Psoas muscle (tissue), 8 donors: Measurements from ENCODE around the gene DAB2IP. TPM values are rescaled to one million over a fixed set of nuclear protein-coding genes. Genes with fewer than 3 reads are reported as not detected.

Experiments
- ATAC-seq, 4 donors: fragments of 200-7000 bp; cut with Tn5 transposase; one replicate each; pipeline ENCODE4 v1.9.1; 2020; ENCODE audit warnings: moderate library complexity in 3 of 4, mild to moderate bottlenecking in 2 of 4
- DNase-seq, 2 donors: peaks; one replicate each; pipeline ENCODE4 v3.0.0-alpha.2; 2020
- H3K27ac ChIP-seq: fragments of 200-600 bp; one replicate; pipeline ENCODE4 v1.8.0; 2022
- H3K27me3 ChIP-seq, 3 donors: fragments of 200-600 bp in 1 of 3; one replicate each; pipeline versions ENCODE4 v1.6.1 to v1.8.0; 2013 to 2022; ENCODE audit warnings: low read length in 2 of 3, mild to moderate bottlenecking in 2 of 3, moderate library complexity in 1 of 3; ENCODE audit not compliant: insufficient read depth in 3 of 3
- H3K36me3 ChIP-seq, 2 donors: fragments of 200-600 bp in 1 of 2; one replicate each; pipeline versions ENCODE4 v1.6.1 to v1.8.0; 2013 to 2022; ENCODE audit warnings: low read depth in 1 of 2, mild to moderate bottlenecking in 1 of 2, moderate library complexity in 1 of 2; ENCODE audit not compliant: insufficient read depth in 1 of 2
- H3K4me1 ChIP-seq: fragments of 200-600 bp; one replicate; pipeline ENCODE4 v1.8.0; 2022
- H3K4me3 ChIP-seq: fragments of 200-600 bp; one replicate; pipeline ENCODE4 v1.8.0; 2022; ENCODE audit warnings: mild to moderate bottlenecking
- H3K9me3 ChIP-seq: fragments of 200-600 bp; one replicate; pipeline ENCODE4 v1.8.0; 2022
- WGBS, 3 donors: extraction: QIAGEN DNeasy Blood & Tissue Kit; methylation state at CpG; one replicate each; pipeline versions ENCODE4 v1.1.6 to v1.1.7; 2013; 5-methylcytosine and 5-hydroxymethylcytosine counted together
- intact Hi-C, 2 donors: fragments of 100-400 bp; cut with DNase I; formaldehyde crosslinking; loops; one replicate each; pipeline versions ENCODE4 v1.11.0 to v1.14.2; 2022
- polyA plus RNA-seq, 3 donors: library from polyadenylated mRNA; stranded (reverse); fragments of 200-250 nt; gene quantifications; one replicate each; pipeline ENCODE4 v1.2.3, GENCODE V29; 2013
- total RNA-seq, 4 donors: library from RNA; stranded (reverse); fragmentation: NEBNext Ultra II Directional in 2 of 4; extraction: Animal tissue kit (Norgen Biotek cat#: 25700) in 2 of 4; gene quantifications; one replicate each; pipeline versions ENCODE4 v1.2.1 to v1.2.4, GENCODE V29; 2021 to 2023
- TF ChIP-seq, protein P1 (sequence below): fragments of 200-600 bp; IDR thresholded peaks from one replicate; pipeline ENCODE4 v1.8.0; 2022; ENCODE audit warnings: antibody characterized with exemption
- donor health status: healthy with polysubstance abuse.
- donor health status: DM: no; HTN: no; CAD: no; lungs with moderate emphysema.
- donor health status: Bipolar disorder and iron deficiency.
- donor health status: healthy.
- donor health status: DM: yes; HTN: yes; CAD: no.
- donor health status: DM: no; HTN: no; CAD: no.
- donor health status: DM: no; HTN: no; CAD: no.
- donor health status: DM: yes; HTN: yes; CAD: no.

DAB2IP gene
- total and polyA plus RNA-seq, 7 donors, result 14.1 to 66.2 (median 33.4) TPM

DNA sequence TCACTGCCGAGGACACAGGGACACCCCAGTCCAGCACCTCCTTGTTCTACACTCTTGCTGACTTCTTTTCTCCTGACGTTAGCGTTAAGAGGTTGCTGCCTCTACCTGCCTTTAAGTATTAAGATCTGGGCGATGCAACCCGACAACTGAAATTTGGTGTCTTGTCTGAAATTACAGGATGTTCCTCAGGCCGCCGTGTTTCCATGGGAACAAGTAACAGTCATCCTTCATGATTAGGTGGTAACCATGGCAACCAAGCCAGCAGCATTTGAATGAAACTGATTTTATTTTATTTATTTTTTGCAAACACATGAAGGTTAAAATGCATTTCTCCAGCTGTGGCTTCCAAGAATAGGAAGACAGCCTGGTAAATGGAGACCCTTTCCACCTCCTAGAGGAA lies 20.8 kb downstream of the DAB2IP start:
- Histone ChIP-seq H3K4me1 (peaks cover 56% of the 10 kb centered on the region), H3K27ac (no peak overlapping the region), H3K27me3 (no peaks in the 10 kb centered on the region), H3K9me3 (no peaks in the 10 kb centered on the region), H3K36me3 (no peaks in the 10 kb centered on the region), H3K4me3 (no peak overlapping the region)
- DNase-seq (peak in 1 of 2 donors; percentile 40), ATAC-seq (no peak)
- TF ChIP-seq, protein P1, sequence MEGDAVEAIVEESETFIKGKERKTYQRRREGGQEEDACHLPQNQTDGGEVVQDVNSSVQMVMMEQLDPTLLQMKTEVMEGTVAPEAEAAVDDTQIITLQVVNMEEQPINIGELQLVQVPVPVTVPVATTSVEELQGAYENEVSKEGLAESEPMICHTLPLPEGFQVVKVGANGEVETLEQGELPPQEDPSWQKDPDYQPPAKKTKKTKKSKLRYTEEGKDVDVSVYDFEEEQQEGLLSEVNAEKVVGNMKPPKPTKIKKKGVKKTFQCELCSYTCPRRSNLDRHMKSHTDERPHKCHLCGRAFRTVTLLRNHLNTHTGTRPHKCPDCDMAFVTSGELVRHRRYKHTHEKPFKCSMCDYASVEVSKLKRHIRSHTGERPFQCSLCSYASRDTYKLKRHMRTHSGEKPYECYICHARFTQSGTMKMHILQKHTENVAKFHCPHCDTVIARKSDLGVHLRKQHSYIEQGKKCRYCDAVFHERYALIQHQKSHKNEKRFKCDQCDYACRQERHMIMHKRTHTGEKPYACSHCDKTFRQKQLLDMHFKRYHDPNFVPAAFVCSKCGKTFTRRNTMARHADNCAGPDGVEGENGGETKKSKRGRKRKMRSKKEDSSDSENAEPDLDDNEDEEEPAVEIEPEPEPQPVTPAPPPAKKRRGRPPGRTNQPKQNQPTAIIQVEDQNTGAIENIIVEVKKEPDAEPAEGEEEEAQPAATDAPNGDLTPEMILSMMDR, result no peak
- WGBS, 3 donors, result 73 to 81% (median 80%) methylated on average over 7 of the region's 7 CpGs
- intact Hi-C loops, result no loop called here

DNA sequence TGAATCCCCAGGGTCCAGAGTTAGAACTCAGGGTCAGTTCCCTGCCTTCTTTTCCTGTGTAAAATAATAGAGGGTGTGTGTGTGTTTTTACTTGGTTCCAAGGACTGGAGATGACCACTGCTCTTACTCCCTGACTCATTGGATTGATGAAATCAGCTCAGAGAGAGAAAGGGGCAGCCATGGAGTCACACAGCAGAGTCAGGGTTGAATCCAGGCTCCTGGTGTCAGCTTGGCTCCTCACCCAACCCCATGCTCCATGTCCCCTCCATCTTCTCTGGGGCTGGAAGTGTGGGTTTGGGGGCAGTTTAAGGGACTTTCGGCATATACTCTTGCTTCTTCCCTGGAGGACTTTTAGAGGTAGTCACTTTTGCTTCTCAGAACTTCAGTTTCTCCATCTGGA lies 21.6 kb downstream of the DAB2IP start:
- H3K36me3 ChIP-seq, result no peaks in the 10 kb centered on the region
- intact Hi-C loops, result no loop called here
- TF ChIP-seq, protein P1, result no peak
- H3K4me1 ChIP-seq, result peaks cover 54% of the 10 kb centered on the region
- H3K27ac ChIP-seq, result no peak overlapping the region
- ATAC-seq, result no peak
- no peaks in the 10 kb centered on the region for H3K9me3 ChIP-seq
- no peaks in the 10 kb centered on the region for H3K27me3 ChIP-seq
- peak in 1 of 2 donors; percentile 11 for DNase-seq
- no peak overlapping the region for H3K4me3 ChIP-seq
- 95 to 100% (median 97%) methylated on average over 1 of the region's 1 CpG for WGBS, 3 donors

DNA sequence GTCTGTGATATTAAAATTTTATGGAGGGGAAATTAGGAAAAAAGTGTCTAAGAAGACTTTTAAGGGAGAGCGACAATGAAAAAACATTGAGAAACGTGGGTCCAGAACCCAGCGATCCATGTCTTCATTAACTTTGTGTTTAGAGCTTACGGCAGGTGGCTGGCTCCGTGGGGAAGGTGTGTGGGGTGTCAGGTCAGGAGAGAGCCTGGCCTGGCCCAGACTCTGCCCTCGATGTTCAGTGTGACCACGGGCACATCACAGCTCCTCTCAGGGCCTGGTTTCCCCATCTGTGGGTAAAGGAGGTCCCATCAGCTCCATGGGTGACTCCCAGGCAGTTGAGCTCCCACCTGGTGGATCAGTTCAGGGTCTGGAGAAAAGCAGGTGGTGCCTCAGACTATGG lies 22.1 kb downstream of the DAB2IP start:
- Histone ChIP-seq H3K27ac (no peak overlapping the region), H3K9me3 (no peaks in the 10 kb centered on the region), H3K4me1 (peaks cover 49% of the 10 kb centered on the region), H3K27me3 (no peaks in the 10 kb centered on the region), H3K4me3 (no peak overlapping the region), H3K36me3 (peaks cover 0 to 4% of the 10 kb centered on the region in 2 donors)
- TF ChIP-seq, protein P1, result no peak
- intact Hi-C loops, result no loop called here
- ATAC-seq, result no peak
- WGBS, 3 donors, result 91 to 94% (median 92%) methylated on average over 7 of the region's 7 CpGs
- peak in 1 of 2 donors; percentile 19 for DNase-seq

DNA sequence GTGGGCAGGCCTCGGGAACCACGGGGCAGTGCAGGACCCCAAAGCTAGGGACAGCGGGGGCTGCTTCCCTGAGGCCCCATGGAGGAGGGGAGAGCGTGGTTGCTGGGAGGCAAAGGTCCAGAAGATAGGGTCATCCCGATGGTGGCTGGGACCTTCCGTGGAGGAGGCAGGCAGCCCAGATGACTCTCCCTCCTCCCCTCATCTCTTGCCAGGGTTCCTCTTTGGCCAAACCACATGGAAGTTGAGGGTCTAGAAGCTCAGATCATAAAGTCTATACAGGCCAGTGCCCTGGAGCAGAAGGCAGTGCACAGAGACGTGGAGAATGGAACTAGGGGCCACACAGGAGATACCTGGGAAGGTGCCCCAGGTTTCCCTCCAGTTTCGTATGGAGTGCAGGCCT lies 22.6 kb downstream of the DAB2IP start:
- H3K27me3 ChIP-seq, result no peaks in the 10 kb centered on the region
- peaks cover 44% of the 10 kb centered on the region for H3K4me1 ChIP-seq
- TF ChIP-seq, protein P1, result no peak
- peaks cover 0 to 8% of the 10 kb centered on the region in 2 donors for H3K36me3 ChIP-seq
- peak in 1 of 2 donors; percentile 32 for DNase-seq
- WGBS, 3 donors, result 71 to 86% (median 71%) methylated on average over 8 of the region's 8 CpGs
- ATAC-seq, result no peak
- H3K4me3 ChIP-seq, result no peak overlapping the region
- no peaks in the 10 kb centered on the region for H3K9me3 ChIP-seq
- H3K27ac ChIP-seq, result no peak overlapping the region
- intact Hi-C loops, result no loop called here

DNA sequence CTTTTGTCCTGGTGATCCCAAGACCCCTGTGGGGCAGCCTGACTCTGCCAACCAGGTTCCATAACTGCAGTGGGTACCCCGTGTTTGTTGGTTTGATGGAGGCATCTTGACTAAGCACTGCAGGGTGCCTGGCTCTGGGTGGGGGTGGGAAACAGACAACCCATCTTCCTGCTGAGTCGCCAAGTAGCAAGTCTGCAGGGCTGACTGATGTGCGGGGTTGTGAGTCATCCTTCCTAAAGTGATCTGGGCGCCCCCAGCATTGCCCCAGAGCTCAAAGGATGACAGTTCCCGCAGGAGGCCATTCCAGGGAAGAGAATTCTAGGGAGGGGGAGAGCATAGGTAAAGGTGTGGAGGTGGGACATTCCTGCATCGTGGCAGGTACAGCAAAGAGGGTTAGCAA lies 23.5 kb downstream of the DAB2IP start:
- Histone ChIP-seq H3K4me3 (no peak overlapping the region), H3K4me1 (peaks cover 42% of the 10 kb centered on the region), H3K36me3 (peaks cover 0 to 12% of the 10 kb centered on the region in 2 donors), H3K27ac (peak overlapping the region; percentile 3), H3K9me3 (no peaks in the 10 kb centered on the region), H3K27me3 (no peaks in the 10 kb centered on the region)
- ATAC-seq (peak; percentile 53 to 68 (median 58)), DNase-seq (peak in 1 of 2 donors; percentile 53)
- TF ChIP-seq, protein P1, result no peak
- intact Hi-C loops, result no loop called here
- 53 to 61% (median 61%) methylated on average over 6 of the region's 6 CpGs for WGBS, 3 donors
